Mesenchymal stem cell (in vitro differentiated cells and primary cell): ENCODE measurements around the gene PTPN5.
A peak's percentile ranks its signal among the peaks of the same experiment; 100 is the strongest.

ENCODE experiments used
- DNase-seq: peaks from one replicate; pipeline ENCODE4 v3.0.0-alpha.2; 2013
- H2AFZ ChIP-seq: one replicate; pipeline ENCODE4 v1.6.1; 2013; ENCODE audit warnings: low read depth, mild to moderate bottlenecking, control low read depth, inconsistent platforms, low read length, moderate library complexity
- H2AK5ac ChIP-seq: 2 replicates; pipeline ENCODE4 v1.6.1; 2013; ENCODE audit warnings: low read length, moderate library complexity, mild to moderate bottlenecking, inconsistent platforms; ENCODE audit not compliant: severe bottlenecking
- H2BK120ac ChIP-seq: one replicate; pipeline ENCODE4 v1.6.1; 2013; ENCODE audit warnings: low read depth, mild to moderate bottlenecking, inconsistent platforms, low read length, moderate library complexity
- H2BK12ac ChIP-seq, 2 experiments: one replicate each; pipeline ENCODE4 v1.6.1; 2013; ENCODE audit warnings: inconsistent platforms in 2 of 2, low read length in 2 of 2, mild to moderate bottlenecking in 2 of 2, moderate library complexity in 2 of 2, control low read depth in 1 of 2
- H2BK15ac ChIP-seq: one replicate; pipeline ENCODE4 v1.6.1; 2013; ENCODE audit warnings: mild to moderate bottlenecking, low read depth, inconsistent platforms; ENCODE audit not compliant: poor library complexity, severe bottlenecking
- H2BK5ac ChIP-seq: 2 replicates; pipeline ENCODE4 v1.6.1; 2013; ENCODE audit warnings: low read depth, mild to moderate bottlenecking, low read length, control low read depth, inconsistent platforms; ENCODE audit not compliant: poor library complexity, severe bottlenecking
- H3K14ac ChIP-seq, 2 experiments: one replicate each; pipeline ENCODE4 v1.6.1; 2013; ENCODE audit warnings: inconsistent platforms in 2 of 2, low read length in 2 of 2, control low read depth in 1 of 2, mild to moderate bottlenecking in 1 of 2, moderate library complexity in 1 of 2
- H3K18ac ChIP-seq, 2 experiments: one replicate each; pipeline ENCODE4 v1.6.1; 2013; ENCODE audit warnings: inconsistent platforms in 2 of 2, low read length in 2 of 2, control low read depth in 1 of 2, low read depth in 1 of 2, mild to moderate bottlenecking in 1 of 2
- H3K23ac ChIP-seq, 2 experiments: one replicate each; pipeline ENCODE4 v1.6.1; 2013; ENCODE audit warnings: inconsistent platforms in 2 of 2, low read length in 2 of 2, mild to moderate bottlenecking in 2 of 2, moderate library complexity in 2 of 2, control low read depth in 1 of 2
- H3K27ac ChIP-seq: 2 replicates; pipeline ENCODE4 v1.5.1; 2013; ENCODE audit warnings: mild to moderate bottlenecking, moderate library complexity, low read length, control low read depth, inconsistent platforms; ENCODE audit not compliant: poor library complexity, severe bottlenecking
- H3K27me3 ChIP-seq, 2 experiments: 2 replicates each; pipeline versions ENCODE4 v1.6.1 to v1.7.0; 2013; ENCODE audit warnings: low read length in 2 of 2, mild to moderate bottlenecking in 2 of 2, moderate library complexity in 2 of 2, control low read depth in 1 of 2, inconsistent platforms in 1 of 2; ENCODE audit not compliant: control insufficient read depth in 1 of 2, insufficient read depth in 1 of 2
- H3K36me3 ChIP-seq, 2 experiments: 2 replicates each; pipeline versions ENCODE4 v1.6.1 to v1.7.0; 2013; ENCODE audit warnings: low read length in 2 of 2, control low read depth in 1 of 2, inconsistent platforms in 1 of 2, low read depth in 1 of 2, mild to moderate bottlenecking in 1 of 2; ENCODE audit not compliant: insufficient read depth in 2 of 2, control insufficient read depth in 1 of 2
- H3K4ac ChIP-seq, 2 experiments: one replicate each; pipeline ENCODE4 v1.6.1; 2013; ENCODE audit warnings: inconsistent platforms in 2 of 2, low read length in 2 of 2, mild to moderate bottlenecking in 2 of 2, moderate library complexity in 2 of 2, control low read depth in 1 of 2, low read depth in 1 of 2
- H3K4me1 ChIP-seq: 2 replicates; pipeline ENCODE4 v1.6.1; 2013; ENCODE audit warnings: low read depth, low read length, control low read depth; ENCODE audit not compliant: control insufficient read depth, insufficient read depth
- H3K4me2 ChIP-seq: 2 replicates; pipeline ENCODE4 v1.6.1; 2013; ENCODE audit warnings: low read length, mild to moderate bottlenecking, inconsistent platforms; ENCODE audit not compliant: poor library complexity, severe bottlenecking
- H3K4me3 ChIP-seq, 2 experiments: 2 replicates each; pipeline versions ENCODE4 v1.5.1 to v1.7.0; 2013; ENCODE audit warnings: low read length in 2 of 2, mild to moderate bottlenecking in 2 of 2, control low read depth in 1 of 2, low read depth in 1 of 2; ENCODE audit not compliant: insufficient read depth in 1 of 2
- H3K79me1 ChIP-seq: replicated peaks from 2 replicates; pipeline ENCODE4 v1.6.1; 2013; ENCODE audit warnings: mild to moderate bottlenecking, control low read depth, low read length, inconsistent platforms; ENCODE audit not compliant: poor library complexity, severe bottlenecking
- H3K9ac ChIP-seq: 2 replicates; pipeline ENCODE4 v1.7.0; 2013; ENCODE audit warnings: mild to moderate bottlenecking, low read length, moderate library complexity
- H3K9me3 ChIP-seq: 2 replicates; pipeline ENCODE4 v1.7.0; 2013; ENCODE audit warnings: mild to moderate bottlenecking, low read length; ENCODE audit not compliant: control insufficient read depth
- H4K8ac ChIP-seq: one replicate; pipeline ENCODE4 v1.6.1; 2013; ENCODE audit warnings: inconsistent platforms, mild to moderate bottlenecking, low read length, moderate library complexity
- H4K91ac ChIP-seq: one replicate; pipeline ENCODE4 v1.6.1; 2013; ENCODE audit warnings: mild to moderate bottlenecking, low read length, inconsistent platforms
- WGBS: methylation state at CpG from one replicate; pipeline ENCODE4 v1.1.7; 2013; ENCODE audit warnings: mixed read lengths; 5-methylcytosine and 5-hydroxymethylcytosine counted together

Gene PTPN5

DNA sequence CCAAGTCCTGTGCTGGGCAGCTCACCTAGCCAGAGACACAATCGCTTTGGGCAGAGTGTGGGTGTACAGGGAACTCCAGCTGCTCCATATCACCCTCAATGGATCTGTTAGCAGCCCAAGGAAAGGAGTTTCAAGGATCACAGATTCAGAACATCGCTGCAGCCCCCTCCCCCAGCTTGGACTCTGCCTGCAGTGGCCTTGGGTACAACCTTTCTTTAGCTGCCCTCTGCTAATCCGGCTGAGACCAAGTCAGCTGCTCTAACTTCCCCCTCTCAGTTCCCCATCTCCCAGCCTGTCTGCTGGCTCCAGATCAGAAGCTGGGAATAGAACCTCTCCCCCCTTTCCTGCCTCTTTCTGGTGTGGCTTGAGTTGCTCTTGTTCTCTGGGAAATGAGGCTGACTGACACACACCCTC is 91.7 kb downstream of the PTPN5 start:
- Histone ChIP-seq H2AFZ (no peak overlapping the region), H3K4ac (no peak overlapping the region), H3K23ac (no peak overlapping the region), H2BK12ac (no peak overlapping the region), H3K14ac (no peak overlapping the region), H3K4me1 (peaks cover 24% of the 10 kb centered on the region), H2AK5ac (no peak overlapping the region), H3K36me3 (peaks cover 0 to 14% of the 10 kb centered on the region in 2 experiments), H3K4me2 (no peak overlapping the region), H2BK15ac (no peak overlapping the region), H2BK5ac (no peak overlapping the region), H3K9ac (no peak overlapping the region), H3K27me3 (peaks cover 11 to 25% of the 10 kb centered on the region in 2 experiments), H3K9me3 (no peaks in the 10 kb centered on the region), H3K4me3 (no peak overlapping the region), H2BK120ac (no peak overlapping the region), H4K91ac (no peak overlapping the region), H3K79me1 (no peaks in the 10 kb centered on the region), H3K27ac (no peak overlapping the region), H3K18ac (no peak overlapping the region), H4K8ac (no peak overlapping the region)
- no peak for DNase-seq
- WGBS, result 91% methylated on average over 3 of the region's 3 CpGs

GRCh38 chr11:18699269-18699596 is 92.4 kb downstream of the PTPN5 start:
- H3K9me3 ChIP-seq, result no peaks in the 10 kb centered on the region
- peak overlapping the region; percentile 72 to 92 for H3K4me3 ChIP-seq
- H3K4me2 ChIP-seq, result peak overlapping the region; percentile 90
- no peak overlapping the region for H4K91ac ChIP-seq
- H3K79me1 ChIP-seq, result no peaks in the 10 kb centered on the region
- no peak overlapping the region for H2BK5ac ChIP-seq
- no peak overlapping the region for H3K14ac ChIP-seq
- H3K4me1 ChIP-seq, result peaks cover 24% of the 10 kb centered on the region
- no peak overlapping the region for H2BK12ac ChIP-seq
- peaks cover 0 to 14% of the 10 kb centered on the region in 2 experiments for H3K36me3 ChIP-seq
- no peak for DNase-seq
- no peak overlapping the region for H2BK15ac ChIP-seq
- H4K8ac ChIP-seq, result no peak overlapping the region
- peaks cover 10 to 25% of the 10 kb centered on the region in 2 experiments for H3K27me3 ChIP-seq
- no peak overlapping the region for H3K27ac ChIP-seq
- no peak overlapping the region for H2AK5ac ChIP-seq
- H3K18ac ChIP-seq, result no peak overlapping the region
- 11% methylated on average over 8 of the region's 9 CpGs for WGBS
- H3K4ac ChIP-seq, result no peak overlapping the region
- H2AFZ ChIP-seq, result peak overlapping the region; percentile 94
- no peak overlapping the region for H3K23ac ChIP-seq
- peak overlapping the region; percentile 62 for H3K9ac ChIP-seq
- H2BK120ac ChIP-seq, result no peak overlapping the region

DNA sequence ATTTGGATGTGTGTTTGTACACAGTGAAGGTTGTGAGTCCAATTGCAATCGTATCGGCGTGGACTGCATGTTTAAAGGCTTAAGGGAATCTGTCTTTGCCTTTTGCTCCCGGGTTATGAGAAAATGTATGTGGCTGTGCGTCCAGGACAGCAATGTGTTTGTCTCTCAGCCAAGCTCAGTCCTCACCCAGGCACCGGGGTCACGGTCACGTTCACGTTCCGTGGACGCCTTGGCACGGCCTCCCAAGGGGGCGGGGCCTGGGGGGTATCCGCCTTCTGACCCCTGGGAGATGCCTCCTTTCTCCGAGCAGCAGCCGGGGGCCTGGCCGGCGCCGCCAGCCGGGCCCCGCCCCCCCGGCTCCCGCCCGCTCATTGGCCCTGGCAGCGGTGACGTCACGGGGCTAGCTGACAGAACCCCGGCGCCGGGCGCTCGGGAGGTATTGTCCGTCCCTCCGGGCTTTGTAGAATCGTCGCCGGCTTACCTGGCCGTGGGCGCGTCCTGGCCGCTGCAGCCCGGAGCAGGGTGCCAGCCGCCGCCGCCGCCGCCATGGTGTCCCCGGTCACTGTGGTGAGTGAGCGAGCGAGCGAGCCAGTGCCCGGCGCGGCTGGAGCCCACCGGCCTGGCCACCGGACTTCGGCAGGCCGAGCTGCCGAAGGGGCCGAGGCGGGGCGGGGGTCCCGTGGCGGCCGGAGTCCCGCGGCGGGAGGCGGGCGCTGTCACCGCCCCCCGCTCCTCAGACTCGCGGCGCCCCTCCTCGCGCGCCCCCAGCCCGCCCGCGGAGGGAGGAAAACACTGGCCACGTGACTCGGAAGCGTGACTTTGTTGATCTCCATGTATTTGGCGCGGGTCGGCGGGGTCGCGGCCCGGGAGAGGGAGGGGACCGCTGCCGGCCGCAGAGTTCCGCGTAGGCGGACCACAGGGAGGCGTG is 93.0 kb downstream of the PTPN5 start, which contains the start of gene TMEM86A:
Gene TMEM86A, plus strand, starts transcription at position 439 of the 928 bp plus-strand sequence. Its CDS starts 108 bp downstream, at position 547.
- H3K36me3 ChIP-seq, result peaks cover 0 to 14% of the 10 kb centered on the region in 2 experiments
- H3K9ac ChIP-seq, result peak within 1 kb of the TSS; percentile 62
- H3K23ac ChIP-seq, result no peak within 1 kb of the TSS
- peak within 1 kb of the TSS; percentile 72 to 92 for H3K4me3 ChIP-seq
- H2BK12ac ChIP-seq, result peak within 1 kb of the TSS in 1 of 2 experiments; percentile 59
- H3K4me1 ChIP-seq, result peaks cover 24% of the 10 kb centered on the region
- peak within 1 kb of the TSS; percentile 87 for H4K8ac ChIP-seq
- peaks cover 10 to 25% of the 10 kb centered on the region in 2 experiments for H3K27me3 ChIP-seq
- peak within 1 kb of the TSS; percentile 48 for H4K91ac ChIP-seq
- peak within 1 kb of the TSS in 1 of 2 experiments; percentile 44 for H3K14ac ChIP-seq
- peak within 1 kb of the TSS; percentile 90 for H3K4me2 ChIP-seq
- no peak within 1 kb of the TSS for H3K4ac ChIP-seq
- H3K9me3 ChIP-seq, result no peaks in the 10 kb centered on the region
- no peaks in the 10 kb centered on the region for H3K79me1 ChIP-seq
- WGBS, result 3% methylated on average over 72 of the region's 98 CpGs
- H2BK5ac ChIP-seq, result no peak within 1 kb of the TSS
- no peak within 1 kb of the TSS for H3K27ac ChIP-seq
- DNase-seq, result peak; percentile 81
- peak within 1 kb of the TSS; percentile 94 for H2AFZ ChIP-seq
- peak within 1 kb of the TSS; percentile 77 to 90 for H3K18ac ChIP-seq
- no peak within 1 kb of the TSS for H2BK15ac ChIP-seq
- no peak within 1 kb of the TSS for H2AK5ac ChIP-seq
- H2BK120ac ChIP-seq, result no peak within 1 kb of the TSS

DNA sequence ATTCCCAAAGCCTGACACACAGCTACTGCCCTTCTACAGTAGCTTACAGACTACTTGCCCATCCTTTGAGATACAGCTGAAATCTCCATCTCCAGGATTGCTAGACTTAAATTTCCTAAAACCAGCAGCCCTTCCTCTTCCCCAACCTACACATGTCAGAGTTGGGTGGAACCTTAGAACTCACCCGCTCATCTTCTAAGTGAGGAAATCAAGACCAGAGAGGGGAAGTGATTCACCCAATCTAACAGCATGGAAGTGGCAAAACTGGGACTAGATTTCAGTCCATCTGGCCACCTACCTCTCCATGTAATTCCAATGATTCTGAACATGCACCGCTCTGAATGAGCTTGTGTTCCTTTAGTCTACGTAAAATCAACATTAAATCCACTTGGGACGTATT is 94.0 kb downstream of the PTPN5 start:
- H3K4me3 ChIP-seq, result no peak overlapping the region
- no peak overlapping the region for H2BK15ac ChIP-seq
- H3K4ac ChIP-seq, result no peak overlapping the region
- H3K4me2 ChIP-seq, result no peak overlapping the region
- 94% methylated on average over 4 of the region's 4 CpGs for WGBS
- peaks cover 23% of the 10 kb centered on the region for H3K4me1 ChIP-seq
- no peaks in the 10 kb centered on the region for H3K79me1 ChIP-seq
- H3K9me3 ChIP-seq, result no peaks in the 10 kb centered on the region
- H2BK5ac ChIP-seq, result no peak overlapping the region
- H3K18ac ChIP-seq, result no peak overlapping the region
- H2AFZ ChIP-seq, result no peak overlapping the region
- H3K23ac ChIP-seq, result no peak overlapping the region
- H2AK5ac ChIP-seq, result no peak overlapping the region
- peaks cover 0 to 10% of the 10 kb centered on the region in 2 experiments for H3K36me3 ChIP-seq
- DNase-seq, result no peak
- no peak overlapping the region for H3K9ac ChIP-seq
- no peak overlapping the region for H4K8ac ChIP-seq
- no peak overlapping the region for H3K14ac ChIP-seq
- H3K27me3 ChIP-seq, result peaks cover 10 to 20% of the 10 kb centered on the region in 2 experiments
- H4K91ac ChIP-seq, result no peak overlapping the region
- H2BK12ac ChIP-seq, result no peak overlapping the region
- no peak overlapping the region for H2BK120ac ChIP-seq
- no peak overlapping the region for H3K27ac ChIP-seq
